ENCODE measurements around the gene C1orf232.

The C1orf232 gene

DNA sequence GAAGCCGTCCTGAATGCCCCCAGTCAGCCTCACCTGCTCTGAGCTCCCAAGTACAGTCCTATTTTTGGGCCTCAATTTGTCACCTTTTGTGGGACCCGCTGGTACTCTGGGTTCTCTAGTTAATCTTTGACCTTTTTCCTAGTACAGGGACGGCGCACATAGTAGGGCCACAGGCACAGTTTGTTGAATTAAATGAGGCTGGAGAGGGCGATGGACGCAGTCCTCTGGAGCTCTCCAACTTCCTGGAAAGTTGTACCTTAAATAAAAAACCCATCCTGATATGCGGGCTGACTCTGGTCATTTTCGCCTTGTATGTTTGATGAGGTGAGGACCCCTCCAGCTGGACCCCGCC, 5.1 kb downstream of the C1orf232 start:
- Histone ChIP-seq H3K27ac (ENCODE audit: low read depth, low read length, poor library complexity, severe bottlenecking) (no peak overlapping the region), H3K9me2 (ENCODE audit: low read depth, low read length) (no peaks in the 10 kb centered on the region), H3F3A (ENCODE audit: insufficient read depth, low read length) (no peaks in the 10 kb centered on the region), H3K9me3 (ENCODE audit: low read length) (no peaks in the 10 kb centered on the region), H2AFZ (ENCODE audit: low read length) (no peak overlapping the region), H3K27me3 (ENCODE audit: insufficient read depth, low read length) (peaks cover 7% of the 10 kb centered on the region; the same call in 1 of the 2 replicates), H3K9ac (ENCODE audit: low read length) (no peak overlapping the region), H3K79me2 (ENCODE audit: insufficient read depth, low read length) (no peaks in the 10 kb centered on the region), H3K4me3 (ENCODE audit: low read depth, low read length, poor library complexity, severe bottlenecking) (peak overlapping the region; percentile 49), H4K20me1 (ENCODE audit: insufficient read depth, low read length) (no peaks in the 10 kb centered on the region), H3K4me2 (ENCODE audit: low read length) (peak overlapping the region; percentile 61), H3K36me3 (ENCODE audit: insufficient read depth, low read length) (no peaks in the 10 kb centered on the region), H3K4me1 (ENCODE audit: insufficient read depth, low read length, severe bottlenecking) (peaks cover 13% of the 10 kb centered on the region)
- TF ChIP-seq EZH2 (IDR thresholded peaks at IDR 0.05; ENCODE audit: borderline replicate concordance, low read length) (no peak), CTCF (IDR thresholded peaks at IDR 0.05; ENCODE audit: low read length) (no peak)

- H3K9me2 ChIP-seq (ENCODE audit: low read depth, low read length) = no peaks in the 10 kb centered on the region
- TF ChIP-seq EZH2 (IDR thresholded peaks at IDR 0.05; ENCODE audit: borderline replicate concordance, low read length) (no peak), CTCF (IDR thresholded peaks at IDR 0.05; ENCODE audit: low read length) (no peak)
- peak overlapping the region; percentile 40; the same call in 1 of the 2 replicates for H3K4me2 ChIP-seq (ENCODE audit: low read length)
- no peaks in the 10 kb centered on the region for H4K20me1 ChIP-seq (ENCODE audit: insufficient read depth, low read length)
- peaks cover 7% of the 10 kb centered on the region; the same call in 1 of the 2 replicates for H3K27me3 ChIP-seq (ENCODE audit: insufficient read depth, low read length)
- no peak overlapping the region for H3K27ac ChIP-seq (ENCODE audit: low read depth, low read length, poor library complexity, severe bottlenecking)
- no peak overlapping the region for H2AFZ ChIP-seq (ENCODE audit: low read length)
- H3K36me3 ChIP-seq (ENCODE audit: insufficient read depth, low read length) = no peaks in the 10 kb centered on the region
- no peaks in the 10 kb centered on the region for H3F3A ChIP-seq (ENCODE audit: insufficient read depth, low read length)
- H3K9ac ChIP-seq (ENCODE audit: low read length) = no peak overlapping the region
- no peaks in the 10 kb centered on the region for H3K9me3 ChIP-seq (ENCODE audit: low read length)
- H3K4me3 ChIP-seq (ENCODE audit: low read depth, low read length, poor library complexity, severe bottlenecking) = no peak overlapping the region
- no peaks in the 10 kb centered on the region for H3K79me2 ChIP-seq (ENCODE audit: insufficient read depth, low read length)
- peaks cover 13% of the 10 kb centered on the region for H3K4me1 ChIP-seq (ENCODE audit: insufficient read depth, low read length, severe bottlenecking)
These were observed 6.5 kb downstream of the C1orf232 start for GRCh38 chr1:26162220-26162709.

DNA sequence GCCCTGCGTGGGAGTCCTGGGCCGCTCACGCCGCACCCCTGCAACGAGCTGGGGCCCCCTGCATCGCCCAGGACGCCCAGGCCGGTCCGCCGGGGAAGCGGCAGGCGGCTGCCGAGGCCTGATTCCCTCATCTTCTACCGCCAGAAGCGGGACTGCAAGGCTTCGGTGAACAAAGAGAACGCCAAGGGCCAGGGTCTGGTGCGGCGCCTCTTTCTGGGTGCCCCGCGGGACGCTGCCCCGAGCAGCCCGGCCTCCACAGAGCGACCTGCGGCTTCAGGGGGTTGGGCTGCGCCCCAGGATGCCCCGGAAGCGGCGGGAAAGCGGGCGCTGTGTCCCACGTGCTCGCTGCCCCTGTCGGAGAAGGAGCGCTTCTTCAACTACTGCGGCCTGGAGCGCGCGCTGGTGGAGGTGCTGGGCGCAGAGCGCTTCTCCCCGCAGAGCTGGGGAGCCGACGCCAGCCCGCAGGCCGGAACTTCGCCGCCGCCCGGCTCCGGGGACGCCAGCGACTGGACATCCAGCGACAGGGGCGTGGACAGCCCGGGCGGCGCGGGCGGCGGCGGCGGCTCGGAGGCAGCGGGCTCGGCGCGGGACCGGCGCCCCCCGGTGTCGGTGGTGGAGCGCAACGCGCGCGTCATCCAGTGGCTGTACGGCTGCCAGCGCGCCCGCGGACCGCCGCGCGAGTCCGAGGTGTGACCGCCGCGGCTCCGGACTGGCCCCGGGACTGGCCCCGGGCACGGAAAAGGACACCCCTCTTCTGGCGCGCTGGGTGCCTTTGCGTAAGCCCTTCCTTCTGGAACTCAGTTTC, 7.1 kb downstream of the C1orf232 start:
- no peak overlapping the region for H2AFZ ChIP-seq (ENCODE audit: low read length)
- H3K9ac ChIP-seq (ENCODE audit: low read length) = no peak overlapping the region
- H3K4me1 ChIP-seq (ENCODE audit: insufficient read depth, low read length, severe bottlenecking) = peaks cover 9% of the 10 kb centered on the region

More for the DNA sequence above, 7.1 kb downstream of the C1orf232 start:
- no peaks in the 10 kb centered on the region for H3K79me2 ChIP-seq (ENCODE audit: insufficient read depth, low read length)
- H3K36me3 ChIP-seq (ENCODE audit: insufficient read depth, low read length) = no peaks in the 10 kb centered on the region
- H3K4me2 ChIP-seq (ENCODE audit: low read length) = peak overlapping the region; percentile 40; the same call in 1 of the 2 replicates
- TF ChIP-seq EZH2 (IDR thresholded peaks at IDR 0.05; ENCODE audit: borderline replicate concordance, low read length) (0 out of 2 replicates have a peak, but pooled peaks have one; percentile 45), CTCF (IDR thresholded peaks at IDR 0.05; ENCODE audit: low read length) (no peak)
- peaks cover 7% of the 10 kb centered on the region; the same call in 1 of the 2 replicates for H3K27me3 ChIP-seq (ENCODE audit: insufficient read depth, low read length)
- H4K20me1 ChIP-seq (ENCODE audit: insufficient read depth, low read length) = no peaks in the 10 kb centered on the region
- H3K4me3 ChIP-seq (ENCODE audit: low read depth, low read length, poor library complexity, severe bottlenecking) = peak overlapping the region; percentile 32
- no peaks in the 10 kb centered on the region for H3K9me2 ChIP-seq (ENCODE audit: low read depth, low read length)
- H3K9me3 ChIP-seq (ENCODE audit: low read length) = no peaks in the 10 kb centered on the region
- no peak overlapping the region for H3K27ac ChIP-seq (ENCODE audit: low read depth, low read length, poor library complexity, severe bottlenecking)
- no peaks in the 10 kb centered on the region for H3F3A ChIP-seq (ENCODE audit: insufficient read depth, low read length)

Measured in OCI-LY1 (cell line).